Posterior vena cava (tissue), 2 donors: Measurements from ENCODE around the gene RHBDF2. TPM values are rescaled to one million over a fixed set of nuclear protein-coding genes. Genes with fewer than 3 reads are reported as not detected.
"Not testable (repeated sequence)": the region's sequence is repeated elsewhere in the genome, so short reads cannot be mapped to it uniquely, and the experiment has no call there.

Experiments
- DNase-seq: peaks from one replicate; pipeline ENCODE4 v3.0.0-alpha.2; 2020; ENCODE audit warnings: low spot score
- intact Hi-C, 2 donors: fragments of 100-400 bp; cut with DNase I; formaldehyde crosslinking; loops; one replicate each; pipeline versions ENCODE4 v1.14.1 to v1.14.2; 2022 to 2023
- total RNA-seq, 2 donors: library from RNA; stranded (reverse); fragmentation: NEBNext Ultra II Directional; extraction: Animal tissue kit (Norgen Biotek cat#: 25700); gene quantifications; one replicate each; pipeline ENCODE4 v1.2.1, GENCODE V29; 2021
- donor health status: DM: yes; HTN: yes; CAD: no.
- donor health status: DM: yes; HTN: yes; CAD: no.

The RHBDF2 gene
- total RNA-seq, 2 donors from 2014 or later: 26.7 to 31.4 TPM

GRCh38 chr17:76511668-76512365 is 10.6 kb upstream of the RHBDF2 start:
- DNase-seq: peak; percentile 76
- intact Hi-C loops: no loop called here

GRCh38 chr17:76510831-76511244 is 9.6 kb upstream of the RHBDF2 start:
- intact Hi-C loops: no loop called here
- no peak for DNase-seq

- intact Hi-C loops: loop anchor here in 1 of 2 donors (5.0 kb wide), 1 partner anchor 101 kb away; no protein-coding TSS in a partner anchor
These were observed 7.3 kb upstream of the RHBDF2 start for GRCh38 chr17:76508472-76509063.

GRCh38 chr17:76506408-76507345 is 5.5 kb upstream of the RHBDF2 start:
- peak; percentile 95 for DNase-seq
- intact Hi-C loops: loop anchor here in 1 of 2 donors (5.0 kb wide), 1 partner anchor 99 kb away; no protein-coding TSS in a partner anchor

More at GRCh38 chr17:76508472-76509063, 7.3 kb upstream of the RHBDF2 start:
- DNase-seq: not testable (repeated sequence)

GRCh38 chr17:76504117-76504516 is 2.9 kb upstream of the RHBDF2 start:
- DNase-seq: no peak
- intact Hi-C loops: loop anchor here (2.0 kb wide), 1 partner anchor 37 kb away; the partner anchor contains the start of gene AANAT (in 2 of the 2)

GRCh38 chr17:76502341-76503211 is 1.4 kb upstream of the RHBDF2 start:
- intact Hi-C loops: no loop called here
- DNase-seq: peak; percentile 51

GRCh38 chr17:76501827-76502307 is 644 bp upstream of the RHBDF2 start:
- peak; percentile 58 for DNase-seq
- intact Hi-C loops: loop anchor here in 1 of 2 donors (2.0 kb wide), 1 partner anchor 61 kb away; no protein-coding TSS in a partner anchor

- intact Hi-C loops: loop anchor here in 1 of 2 donors (2.0 kb wide), 1 partner anchor 62 kb away; no protein-coding TSS in a partner anchor
- DNase-seq: no peak
These were observed 541 bp downstream of the RHBDF2 start for GRCh38 chr17:76500747-76501017.

- intact Hi-C loops: loop anchor here in 1 of 2 donors (2.0 kb wide), 1 partner anchor 63 kb away; no protein-coding TSS in a partner anchor
- DNase-seq: no peak
These were observed 1.0 kb downstream of the RHBDF2 start for GRCh38 chr17:76500074-76500746.

GRCh38 chr17:76499267-76499667 is 2.0 kb downstream of the RHBDF2 start:
- intact Hi-C loops: no loop called here
- DNase-seq: peak; percentile 74

- intact Hi-C loops: no loop called here
- no peak for DNase-seq
These were observed 2.4 kb downstream of the RHBDF2 start for GRCh38 chr17:76498876-76499251.

- intact Hi-C loops: no loop called here
- DNase-seq: peak; percentile 92
These were observed 3.0 kb downstream of the RHBDF2 start for GRCh38 chr17:76497979-76498875.

- no peak for DNase-seq
- intact Hi-C loops: no loop called here
These were observed 3.6 kb downstream of the RHBDF2 start for GRCh38 chr17:76497699-76497978.

- no peak for DNase-seq
- intact Hi-C loops: no loop called here
These were observed 4.8 kb downstream of the RHBDF2 start for GRCh38 chr17:76496464-76496863.

- intact Hi-C loops: no loop called here
- no peak for DNase-seq
These were observed 5.4 kb downstream of the RHBDF2 start for GRCh38 chr17:76495663-76496400.

GRCh38 chr17:76493505-76494167 is 7.6 kb downstream of the RHBDF2 start:
- intact Hi-C loops: no loop called here
- DNase-seq: no peak
